Measurements from ENCODE around the gene PSPC1.

Gene PSPC1

GRCh38 chr13:19668778-19669177, 114.0 kb downstream of the PSPC1 start:
- DNase-seq, result no peak

- DNase-seq, result no peak
These were observed 117.3 kb downstream of the PSPC1 start for GRCh38 chr13:19665427-19665859.

GRCh38 chr13:19664481-19665230, 118.1 kb downstream of the PSPC1 start:
- DNase-seq, result no peak

GRCh38 chr13:19663416-19663979, 119.2 kb downstream of the PSPC1 start:
- DNase-seq, result no peak

GRCh38 chr13:19661561-19661960, 121.2 kb downstream of the PSPC1 start:
- DNase-seq, result no peak

- no peak for DNase-seq
These were observed 121.6 kb downstream of the PSPC1 start for GRCh38 chr13:19661126-19661525.

- DNase-seq, result no peak
These were observed 123.9 kb downstream of the PSPC1 start for GRCh38 chr13:19658831-19659230.

- DNase-seq, result no peak
These were observed 124.7 kb downstream of the PSPC1 start for GRCh38 chr13:19657872-19658591.
